ENCODE measurements around the gene ZNF32. TPM values are rescaled to one million over a fixed set of nuclear protein-coding genes. Genes with fewer than 3 reads are reported as not detected.

The ZNF32 gene
- total and polyA plus RNA-seq, 12 donors: 34.4 to 73.8 (median 42.4) TPM

DNA sequence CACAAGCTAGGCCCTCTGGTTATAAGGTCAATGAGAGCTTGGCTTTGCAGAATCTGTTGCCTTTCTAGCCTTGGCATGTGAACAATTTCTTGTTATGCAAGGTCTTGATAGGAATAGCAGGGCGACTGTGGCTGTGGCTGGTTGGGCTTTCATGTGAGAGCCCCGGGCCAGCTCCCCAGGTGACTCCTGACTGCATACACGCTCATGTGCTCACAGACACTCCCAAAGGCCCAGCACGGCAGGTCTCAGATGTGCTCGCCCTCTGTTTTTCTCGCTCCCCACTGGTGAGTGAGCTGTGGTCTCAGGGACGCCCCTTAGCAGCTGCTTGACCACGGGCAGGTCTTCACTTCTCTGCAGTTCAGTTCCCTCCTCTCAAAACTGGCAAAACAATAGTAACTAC lies 37.1 kb upstream of the ZNF32 start:
- no peak for TF ChIP-seq CTCF (IDR thresholded peaks at IDR 0.05)
- Histone ChIP-seq H3K4me1 (peaks cover 0 to 44% (median 21%) of the 10 kb centered on the region in 9 donors), H3K27me3 (no peaks in the 10 kb centered on the region), H3K27ac (peak overlapping the region in 6 of 10 donors; percentile 9 to 48 (median 21)), H3K9me3 (no peaks in the 10 kb centered on the region), H3K36me3 (no peaks in the 10 kb centered on the region), H3K4me3 (no peak overlapping the region)
- peak in 1 of 2 donors; percentile 44 for DNase-seq
- 59 to 66% methylated on average over 8 of the region's 8 CpGs for WGBS, 2 donors
- intact Hi-C loops (cut with DNase I): loop anchor here in 4 of 10 donors (5.0 to 10.0 kb wide), 9 partner anchors 229 to 1177 kb away; partner anchors contain the start of gene CXCL12 (in 1 of the 4)
- ATAC-seq: no peak

- Histone ChIP-seq H3K36me3 (no peaks in the 10 kb centered on the region), H3K9me3 (no peaks in the 10 kb centered on the region), H3K27ac (peak overlapping the region in 1 of 10 donors; percentile 37), H3K4me3 (no peak overlapping the region), H3K27me3 (no peaks in the 10 kb centered on the region), H3K4me1 (peaks cover 0 to 38% (median 14%) of the 10 kb centered on the region in 9 donors)
- DNase-seq (no peak), ATAC-seq (no peak)
- intact Hi-C loops (cut with DNase I): loop anchor here in 4 of 10 donors (5.0 to 10.0 kb wide), 5 partner anchors 231 to 633 kb away; no protein-coding TSS in a partner anchor
- no peak for TF ChIP-seq CTCF (IDR thresholded peaks at IDR 0.05)
Measured at GRCh38 chr10:43684292-43684559, 35.5 kb upstream of the ZNF32 start.

- peak overlapping the region in 1 of 10 donors; percentile 37 for H3K27ac ChIP-seq
- peak in 7 of 9 donors; percentile 22 to 41 (median 31) for TF ChIP-seq CTCF (IDR thresholded peaks at IDR 0.05)
- peaks cover 0 to 38% (median 16%) of the 10 kb centered on the region in 9 donors for H3K4me1 ChIP-seq
- H3K36me3 ChIP-seq: no peaks in the 10 kb centered on the region
- DNase-seq (no peak), ATAC-seq (no peak)
- H3K4me3 ChIP-seq: no peak overlapping the region
- intact Hi-C loops (cut with DNase I): loop anchor here in 4 of 10 donors (5.0 to 10.0 kb wide), 5 partner anchors 231 to 634 kb away; no protein-coding TSS in a partner anchor
- no peaks in the 10 kb centered on the region for H3K9me3 ChIP-seq
- WGBS, 2 donors: 55 to 56% methylated on average over 10 of the region's 10 CpGs
- H3K27me3 ChIP-seq: no peaks in the 10 kb centered on the region
Measured at GRCh38 chr10:43683451-43684291, 35.0 kb upstream of the ZNF32 start.

DNA sequence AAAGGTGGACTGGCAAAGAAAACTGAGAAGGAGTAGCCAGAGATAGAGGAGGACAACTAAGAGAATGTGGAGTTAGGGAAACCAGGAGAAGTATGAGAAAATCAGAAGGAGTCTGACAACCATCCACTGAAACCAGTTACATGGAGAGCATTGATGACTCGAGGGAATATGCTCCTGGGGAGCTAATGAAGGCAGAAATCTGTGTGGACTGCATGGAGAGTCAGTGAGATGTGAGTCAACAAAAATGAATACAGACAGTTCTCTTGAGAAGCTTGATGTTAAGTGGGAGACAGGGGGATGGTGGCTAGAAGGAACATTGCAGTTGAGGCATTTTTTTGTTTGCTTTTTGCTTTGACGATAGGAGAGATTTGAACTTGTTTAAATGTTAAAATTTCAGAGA lies 34.3 kb upstream of the ZNF32 start:
- no peak for DNase-seq
- Histone ChIP-seq H3K9me3 (no peaks in the 10 kb centered on the region), H3K4me3 (no peak overlapping the region), H3K36me3 (no peaks in the 10 kb centered on the region), H3K4me1 (peaks cover 0 to 38% (median 16%) of the 10 kb centered on the region in 9 donors), H3K27me3 (no peaks in the 10 kb centered on the region), H3K27ac (peak overlapping the region in 1 of 10 donors; percentile 37)
- TF ChIP-seq CTCF (IDR thresholded peaks at IDR 0.05): no peak
- intact Hi-C loops (cut with DNase I): loop anchor here in 4 of 10 donors (5.0 to 10.0 kb wide), 5 partner anchors 232 to 634 kb away; no protein-coding TSS in a partner anchor
- WGBS, 2 donors: 91% methylated on average over 2 of the region's 2 CpGs
- no peak for ATAC-seq
